SK-N-SH (cell line): ENCODE measurements around the gene GRK2. TPM values are rescaled to one million over a fixed set of nuclear protein-coding genes. Genes with fewer than 3 reads are reported as not detected.

Source experiments
- CTCF ChIA-PET: fragments of 300-600, 350-600 bp; formaldehyde crosslinking; extraction: SDS; loops from one replicate; lab custom pipeline; 2021; lab: Yijun Ruan, JAX
- POLR2A ChIA-PET: fragments of 350-600 bp; sonication (Branson Sonifier 250); formaldehyde crosslinking; extraction: SDS; loops from one replicate; lab custom pipeline; 2020; ENCODE audit warnings: antibody characterized with exemption, inconsistent platforms; lab: Yijun Ruan, JAX
- DNase-seq: peaks from one replicate; pipeline ENCODE4 v3.0.0; 2012
- H2AFZ ChIP-seq: fragments of 200-600 bp; sonication (generic); 2 replicates; pipeline ENCODE4 v1.8.1; 2016; ENCODE audit warnings: antibody characterized with exemption, mild to moderate bottlenecking, low read depth
- H3F3A ChIP-seq: fragments of 200-600 bp; sonication (generic); replicated peaks from 2 replicates; pipeline ENCODE3; 2016; ENCODE audit warnings: antibody characterized with exemption, mild to moderate bottlenecking; ENCODE audit not compliant: insufficient read depth
- H3K27ac ChIP-seq, 2 experiments: fragments of 200-500 bp in 1 of 2; fragments of 200-600 bp in 1 of 2; sonication (Bioruptor generic) in 1 of 2; sonication (generic), shearing (Covaris generic) in 1 of 2; 2 replicates each; pipeline versions ENCODE4 v1.5.1 to v1.6.1; 2014 to 2016; ENCODE audit warnings: low read depth in 2 of 2, inconsistent platforms in 1 of 2, low read length in 1 of 2, mild to moderate bottlenecking in 1 of 2, mixed read lengths in 1 of 2
- H3K27me3 ChIP-seq: fragments of 200-600 bp; sonication (generic), shearing (Covaris generic); 2 replicates; pipeline ENCODE4 v1.6.1; 2016; ENCODE audit warnings: mixed run types; ENCODE audit not compliant: insufficient read depth
- H3K36me3 ChIP-seq, 2 experiments: fragments of 200-500 bp in 1 of 2; fragments of 200-600 bp in 1 of 2; sonication (Bioruptor generic) in 1 of 2; sonication (generic) in 1 of 2; replicated peaks in 1 of 2; 2 replicates each; pipeline versions ENCODE3 to v1.5.1; 2014 to 2016; ENCODE audit warnings: low read length in 1 of 2, mild to moderate bottlenecking in 1 of 2; ENCODE audit not compliant: insufficient read depth in 2 of 2, control insufficient read depth in 1 of 2
- H3K4me1 ChIP-seq, 2 experiments: fragments of 200-500 bp in 1 of 2; fragments of 200-600 bp in 1 of 2; sonication (Bioruptor generic) in 1 of 2; sonication (generic), shearing (Covaris generic) in 1 of 2; 2 replicates each; pipeline versions ENCODE4 v1.5.1 to v1.6.1; 2014 to 2016; ENCODE audit warnings: low read depth in 1 of 2, low read length in 1 of 2, mixed run types in 1 of 2; ENCODE audit not compliant: insufficient read depth in 2 of 2, control insufficient read depth in 1 of 2
- H3K4me2 ChIP-seq: fragments of 200-600 bp; sonication (generic), shearing (Covaris generic); 2 replicates; pipeline ENCODE4 v1.6.1; 2017; ENCODE audit warnings: mixed run types
- H3K4me3 ChIP-seq, 2 experiments: fragments of 200-500 bp in 1 of 2; fragments of 200-600 bp in 1 of 2; sonication (Bioruptor generic) in 1 of 2; sonication (generic), shearing (Covaris generic) in 1 of 2; 2 replicates each; pipeline versions ENCODE4 v1.5.1 to v1.8.1; 2014 to 2016; ENCODE audit warnings: low read depth in 2 of 2, inconsistent platforms in 1 of 2, low read length in 1 of 2, mild to moderate bottlenecking in 1 of 2, mixed read lengths in 1 of 2, moderate library complexity in 1 of 2
- H3K79me2 ChIP-seq: fragments of 200-600 bp; sonication (generic); 2 replicates; pipeline ENCODE4 v1.8.1; 2017; ENCODE audit warnings: mild to moderate bottlenecking; ENCODE audit not compliant: insufficient read depth
- H3K9ac ChIP-seq: fragments of 200-600 bp; sonication (generic); 2 replicates; pipeline ENCODE4 v1.6.1; 2017; ENCODE audit warnings: mixed run types
- H3K9me2 ChIP-seq: fragments of 200-600 bp; sonication (generic); 2 replicates; pipeline ENCODE4 v1.6.1; 2017; ENCODE audit warnings: mixed run types
- H3K9me3 ChIP-seq: fragments of 200-600 bp; sonication (generic); 2 replicates; pipeline ENCODE4 v1.6.1; 2017; ENCODE audit warnings: mixed run types, mild to moderate bottlenecking, moderate library complexity
- H4K20me1 ChIP-seq: fragments of 200-600 bp; sonication (generic); 2 replicates; pipeline ENCODE4 v1.6.1; 2017; ENCODE audit warnings: mild to moderate bottlenecking, mixed run types; ENCODE audit not compliant: insufficient read depth
- EP300 ChIP-seq, 2 experiments: IDR thresholded peaks; 2 replicates each; pipeline versions ENCODE4 v1.4.0 to v1.6.1; 2012; ENCODE audit warnings: borderline replicate concordance in 1 of 2, low read depth in 1 of 2, low read length in 1 of 2
- EZH2phosphoT487 ChIP-seq: fragments of 200-600 bp; sonication (generic); IDR thresholded peaks from 2 replicates; pipeline ENCODE4 v1.6.1; 2017; ENCODE audit warnings: low read depth, mixed run types, mild to moderate bottlenecking, antibody characterized with exemption, moderate library complexity, borderline replicate concordance
- FOXM1 ChIP-seq: IDR thresholded peaks from 2 replicates; pipeline ENCODE4 v1.4.0; 2012; ENCODE audit warnings: low read depth, mild to moderate bottlenecking
- GABPA ChIP-seq: IDR thresholded peaks from 2 replicates; pipeline ENCODE4 v1.4.0; 2012; ENCODE audit warnings: low read depth, mild to moderate bottlenecking
- MXI1 ChIP-seq: IDR thresholded peaks from 2 replicates; pipeline ENCODE4 v1.6.1; 2012; ENCODE audit warnings: mild to moderate bottlenecking, low read depth, low read length, improper control_type of control experiment
- NFIC ChIP-seq: IDR thresholded peaks from 2 replicates; pipeline ENCODE4 v1.4.0; 2012; ENCODE audit warnings: borderline replicate concordance
- REST ChIP-seq: IDR thresholded peaks from 2 replicates; pipeline ENCODE4 v1.6.1; 2012; ENCODE audit warnings: mild to moderate bottlenecking, low read depth, low read length, moderate library complexity
- RFX5 ChIP-seq: IDR thresholded peaks from 2 replicates; pipeline ENCODE4 v1.6.1; 2012; ENCODE audit warnings: mild to moderate bottlenecking, improper control_type of control experiment, low read length
- TEAD4 ChIP-seq: IDR thresholded peaks from 2 replicates; pipeline ENCODE4 v1.4.0; 2012; ENCODE audit warnings: mild to moderate bottlenecking, borderline replicate concordance; ENCODE audit not compliant: insufficient read depth
- USF1 ChIP-seq: IDR thresholded peaks from 2 replicates; pipeline ENCODE4 v1.4.0; 2012; ENCODE audit warnings: low read depth, borderline replicate concordance
- WGBS: methylation state at CpG from one replicate; pipeline ENCODE4 v1.1.6; 2017; ENCODE audit warnings: low lambda C conversion rate; 5-methylcytosine and 5-hydroxymethylcytosine counted together
- polyA plus RNA-seq, 3 experiments: library from polyadenylated mRNA; depleted of rRNA; stranded (reverse); fragments of >200 nt; gene quantifications; 2 replicates each; pipeline ENCODE4 v1.2.3, GENCODE V29; 2012
- TF ChIP-seq, protein P1 (sequence below): IDR thresholded peaks from 2 replicates; pipeline ENCODE4 v1.4.0; 2012; ENCODE audit warnings: low read depth, borderline replicate concordance

The GRK2 gene
- polyA plus RNA-seq, 1 of the 3 experiments (the other 2 are of a cell fraction), result 48.5 TPM

DNA sequence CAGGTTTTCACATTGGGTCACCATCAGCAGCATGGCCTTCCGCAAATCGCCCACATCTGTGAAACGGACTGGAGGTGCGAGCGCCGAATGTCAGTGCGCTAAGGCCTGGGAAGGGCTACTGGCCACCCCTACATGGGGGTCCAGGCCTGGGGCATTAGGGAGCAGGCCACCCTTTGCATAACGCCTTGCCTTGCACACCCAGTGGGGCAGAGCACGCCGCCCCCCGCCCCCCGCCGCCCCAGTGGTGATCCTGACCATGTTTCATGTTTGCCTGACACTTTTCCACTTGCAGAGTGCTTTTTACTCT, 2.6 kb downstream of the GRK2 start:
- Histone ChIP-seq H3K27me3 (no peaks in the 10 kb centered on the region), H3K36me3 (peaks cover 0 to 8% of the 10 kb centered on the region in 2 experiments), H3K27ac (no peak overlapping the region), H3K9me3 (no peaks in the 10 kb centered on the region), H3K4me2 (no peak overlapping the region), H4K20me1 (peaks cover 33% of the 10 kb centered on the region), H3F3A (peaks cover under 1% of the 10 kb centered on the region), H3K9me2 (no peaks in the 10 kb centered on the region), H3K4me1 (peaks cover 4 to 23% of the 10 kb centered on the region in 2 experiments; a peak in 2 of 4 replicates), H3K9ac (no peak overlapping the region), H3K4me3 (no peak overlapping the region), H3K79me2 (peaks cover 61% of the 10 kb centered on the region), H2AFZ (no peak overlapping the region)
- ChIA-PET POLR2A (no interaction called here), CTCF (interaction anchor here (1.0 to 10.0 kb wide), 3 partner anchors 34 to 77 kb away, joined by 3 to 274 read pairs (median 4); partner anchors contain the start of gene SSH3)
- no peak for DNase-seq
- 97% methylated on average over 5 of the region's 13 CpGs for WGBS
- TF ChIP-seq, protein P1, sequence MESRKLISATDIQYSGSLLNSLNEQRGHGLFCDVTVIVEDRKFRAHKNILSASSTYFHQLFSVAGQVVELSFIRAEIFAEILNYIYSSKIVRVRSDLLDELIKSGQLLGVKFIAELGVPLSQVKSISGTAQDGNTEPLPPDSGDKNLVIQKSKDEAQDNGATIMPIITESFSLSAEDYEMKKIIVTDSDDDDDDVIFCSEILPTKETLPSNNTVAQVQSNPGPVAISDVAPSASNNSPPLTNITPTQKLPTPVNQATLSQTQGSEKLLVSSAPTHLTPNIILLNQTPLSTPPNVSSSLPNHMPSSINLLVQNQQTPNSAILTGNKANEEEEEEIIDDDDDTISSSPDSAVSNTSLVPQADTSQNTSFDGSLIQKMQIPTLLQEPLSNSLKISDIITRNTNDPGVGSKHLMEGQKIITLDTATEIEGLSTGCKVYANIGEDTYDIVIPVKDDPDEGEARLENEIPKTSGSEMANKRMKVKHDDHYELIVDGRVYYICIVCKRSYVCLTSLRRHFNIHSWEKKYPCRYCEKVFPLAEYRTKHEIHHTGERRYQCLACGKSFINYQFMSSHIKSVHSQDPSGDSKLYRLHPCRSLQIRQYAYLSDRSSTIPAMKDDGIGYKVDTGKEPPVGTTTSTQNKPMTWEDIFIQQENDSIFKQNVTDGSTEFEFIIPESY, result no peak
- no peak for TF ChIP-seq EP300 (IDR thresholded peaks at IDR 0.05; ENCODE audit: borderline replicate concordance in 1 of 2, low read depth in 1 of 2, low read length in 1 of 2)
- TF ChIP-seq EZH2phosphoT487, result no peak
- TF ChIP-seq RFX5, result no peak
- no peak for TF ChIP-seq NFIC
- TF ChIP-seq REST, result no peak
- no peak for TF ChIP-seq USF1
- TF ChIP-seq MXI1, result no peak
- TF ChIP-seq TEAD4, result no peak
- TF ChIP-seq FOXM1, result no peak
- TF ChIP-seq GABPA, result no peak
